Mucosa of stomach (tissue), 1 donor: ENCODE data around the gene CA7.
A peak's percentile ranks its signal among the peaks of the same experiment; 100 is the strongest.
"Not testable (repeated sequence)": the region's sequence is repeated elsewhere in the genome, so short reads cannot be mapped to it uniquely, and the experiment has no call there.

Experiments
- H3K27me3 ChIP-seq: one replicate; pipeline ENCODE4 v1.7.0; 2013; ENCODE audit warnings: mild to moderate bottlenecking, low read length; ENCODE audit not compliant: control insufficient read depth, insufficient read depth
- H3K36me3 ChIP-seq: one replicate; pipeline ENCODE4 v1.7.0; 2013; ENCODE audit warnings: low read length; ENCODE audit not compliant: control insufficient read depth, insufficient read depth
- H3K4me1 ChIP-seq: one replicate; pipeline ENCODE4 v1.7.0; 2013; ENCODE audit warnings: mild to moderate bottlenecking, low read length; ENCODE audit not compliant: control insufficient read depth, insufficient read depth
- H3K4me3 ChIP-seq: one replicate; pipeline ENCODE4 v1.7.0; 2013; ENCODE audit warnings: low read length
- H3K9ac ChIP-seq: one replicate; pipeline ENCODE4 v1.7.0; 2013; ENCODE audit warnings: mild to moderate bottlenecking, low read length, moderate library complexity
- H3K9me3 ChIP-seq: one replicate; pipeline ENCODE4 v1.7.0; 2013; ENCODE audit warnings: mild to moderate bottlenecking, low read length, moderate library complexity; ENCODE audit not compliant: control insufficient read depth
- donor health status: Pancreatic carcinoma.

CA7 gene

GRCh38 chr16:66862023-66862520 lies 17.9 kb downstream of the CA7 start:
- Histone ChIP-seq H3K4me1 (no peaks in the 10 kb centered on the region), H3K27me3 (no peaks in the 10 kb centered on the region), H3K9ac (no peak overlapping the region), H3K9me3 (no peaks in the 10 kb centered on the region), H3K36me3 (no peaks in the 10 kb centered on the region), H3K4me3 (no peak overlapping the region)

GRCh38 chr16:66863707-66864106 lies 19.5 kb downstream of the CA7 start:
- no peaks in the 10 kb centered on the region for H3K27me3 ChIP-seq
- no peak overlapping the region for H3K9ac ChIP-seq
- no peaks in the 10 kb centered on the region for H3K9me3 ChIP-seq
- no peaks in the 10 kb centered on the region for H3K36me3 ChIP-seq
- no peak overlapping the region for H3K4me3 ChIP-seq
- no peaks in the 10 kb centered on the region for H3K4me1 ChIP-seq

GRCh38 chr16:66869424-66869823 lies 25.2 kb downstream of the CA7 start:
- no peak overlapping the region for H3K4me3 ChIP-seq
- peaks cover 21% of the 10 kb centered on the region for H3K4me1 ChIP-seq
- no peak overlapping the region for H3K9ac ChIP-seq
- no peaks in the 10 kb centered on the region for H3K36me3 ChIP-seq
- H3K27me3 ChIP-seq: no peaks in the 10 kb centered on the region
- no peaks in the 10 kb centered on the region for H3K9me3 ChIP-seq

- not testable (repeated sequence) for H3K36me3 ChIP-seq, H3K4me3 ChIP-seq, H3K27me3 ChIP-seq, H3K9ac ChIP-seq, H3K9me3 ChIP-seq
- H3K4me1 ChIP-seq: peaks cover 21% of the 10 kb centered on the region
These were observed 27.1 kb downstream of the CA7 start for GRCh38 chr16:66871363-66871762.

- H3K36me3 ChIP-seq: no peaks in the 10 kb centered on the region
- peaks cover 21% of the 10 kb centered on the region for H3K4me1 ChIP-seq
- no peak overlapping the region for H3K4me3 ChIP-seq
- no peaks in the 10 kb centered on the region for H3K9me3 ChIP-seq
- no peaks in the 10 kb centered on the region for H3K27me3 ChIP-seq
- H3K9ac ChIP-seq: no peak overlapping the region
These were observed 27.6 kb downstream of the CA7 start for GRCh38 chr16:66871840-66872239.

- H3K9me3 ChIP-seq: no peaks in the 10 kb centered on the region
- H3K4me1 ChIP-seq: peaks cover 21% of the 10 kb centered on the region
- H3K27me3 ChIP-seq: no peaks in the 10 kb centered on the region
- no peak overlapping the region for H3K4me3 ChIP-seq
- no peaks in the 10 kb centered on the region for H3K36me3 ChIP-seq
- no peak overlapping the region for H3K9ac ChIP-seq
These were observed 28.3 kb downstream of the CA7 start for GRCh38 chr16:66872559-66872942.

GRCh38 chr16:66872943-66873684 lies 28.9 kb downstream of the CA7 start:
- no peaks in the 10 kb centered on the region for H3K27me3 ChIP-seq
- H3K4me1 ChIP-seq: peaks cover 21% of the 10 kb centered on the region
- H3K9me3 ChIP-seq: no peaks in the 10 kb centered on the region
- H3K9ac ChIP-seq: peak overlapping the region; percentile 42
- no peak overlapping the region for H3K4me3 ChIP-seq
- no peaks in the 10 kb centered on the region for H3K36me3 ChIP-seq

- H3K27me3 ChIP-seq: no peaks in the 10 kb centered on the region
- peaks cover 21% of the 10 kb centered on the region for H3K4me1 ChIP-seq
- H3K9me3 ChIP-seq: no peaks in the 10 kb centered on the region
- H3K36me3 ChIP-seq: no peaks in the 10 kb centered on the region
- no peak overlapping the region for H3K4me3 ChIP-seq
- H3K9ac ChIP-seq: no peak overlapping the region
These were observed 29.5 kb downstream of the CA7 start for GRCh38 chr16:66873685-66874055.

- no peaks in the 10 kb centered on the region for H3K27me3 ChIP-seq
- no peak overlapping the region for H3K9ac ChIP-seq
- no peaks in the 10 kb centered on the region for H3K36me3 ChIP-seq
- H3K9me3 ChIP-seq: no peaks in the 10 kb centered on the region
- H3K4me1 ChIP-seq: peaks cover 21% of the 10 kb centered on the region
- H3K4me3 ChIP-seq: no peak overlapping the region
These were observed 30.0 kb downstream of the CA7 start for GRCh38 chr16:66874079-66874775.

GRCh38 chr16:66878067-66878466 lies 33.9 kb downstream of the CA7 start:
- no peak overlapping the region for H3K4me3 ChIP-seq
- no peaks in the 10 kb centered on the region for H3K36me3 ChIP-seq
- no peaks in the 10 kb centered on the region for H3K9me3 ChIP-seq
- no peaks in the 10 kb centered on the region for H3K27me3 ChIP-seq
- peaks cover 9% of the 10 kb centered on the region for H3K4me1 ChIP-seq
- H3K9ac ChIP-seq: no peak overlapping the region

GRCh38 chr16:66880288-66881013 lies 36.2 kb downstream of the CA7 start, which contains the start of gene PDP2:
PDP2 (plus strand) TSS chr16:66880515; CDS start chr16:66884285, 3,770 bp downstream.
- Histone ChIP-seq H3K9ac (peak within 1 kb of the TSS; percentile 74), H3K9me3 (no peaks in the 10 kb centered on the region), H3K27me3 (no peaks in the 10 kb centered on the region), H3K4me3 (peak within 1 kb of the TSS; percentile 86), H3K36me3 (no peaks in the 10 kb centered on the region), H3K4me1 (peaks cover 5% of the 10 kb centered on the region)

- Histone ChIP-seq H3K4me1 (peaks cover 5% of the 10 kb centered on the region), H3K9me3 (no peaks in the 10 kb centered on the region), H3K27me3 (no peaks in the 10 kb centered on the region), H3K9ac (peak overlapping the region; percentile 74), H3K4me3 (peak overlapping the region; percentile 86), H3K36me3 (no peaks in the 10 kb centered on the region)
These were observed 36.8 kb downstream of the CA7 start for GRCh38 chr16:66881014-66881417.
